Panc1 (cell line): ENCODE data around the gene ZDHHC14. TPM values are rescaled to one million over a fixed set of nuclear protein-coding genes. Genes with fewer than 3 reads are reported as not detected.

Source experiments
- ATAC-seq: fragments of 200-7000 bp; cut with Tn5 transposase; 2 replicates; pipeline ENCODE4 v1.9.1; 2020; ENCODE audit warnings: mild to moderate bottlenecking, moderate library complexity
- BruUV-seq: library from RNA; stranded (reverse); fragments of 400-500 nt; replicated peaks from 2 replicates; lab custom pipeline; 2021; lab: Mats Ljungman, UMichigan
- CTCF ChIA-PET: fragments of 300-600 bp; sonication (Branson Sonifier 250); formaldehyde crosslinking; loops from one replicate; lab custom pipeline; 2022; ENCODE audit warnings: antibody characterized with exemption; lab: Charles Lee
- POLR2A ChIA-PET: fragments of 300-600 bp; sonication (Branson Sonifier 250); formaldehyde crosslinking; loops from one replicate; lab custom pipeline; 2022; ENCODE audit warnings: antibody characterized with exemption; lab: Charles Lee
- DNase-seq: peaks from one replicate; pipeline ENCODE4 v3.0.0-alpha.2; 2010; ENCODE audit warnings: low read depth, low spot score
- H3K27ac ChIP-seq: 2 replicates; pipeline ENCODE4 v1.5.1; 2011; ENCODE audit warnings: mild to moderate bottlenecking, low read length, inconsistent platforms
- H3K27me3 ChIP-seq: fragments of 200-500 bp; sonication (Bioruptor generic); 2 replicates; pipeline ENCODE4 v1.6.0; 2014; ENCODE audit warnings: low read length, inconsistent platforms; ENCODE audit not compliant: control insufficient read depth, insufficient read depth
- H3K36me3 ChIP-seq: fragments of 200-500 bp; sonication (Bioruptor generic); 2 replicates; pipeline ENCODE4 v1.5.1; 2014; ENCODE audit warnings: inconsistent platforms, mild to moderate bottlenecking, low read length, moderate library complexity; ENCODE audit not compliant: control insufficient read depth, insufficient read depth
- H3K4me1 ChIP-seq: 2 replicates; pipeline ENCODE4 v1.5.1; 2011; ENCODE audit warnings: inconsistent platforms, mild to moderate bottlenecking, low read length, moderate library complexity; ENCODE audit not compliant: control insufficient read depth, insufficient read depth
- H3K4me3 ChIP-seq, 2 experiments: 2 replicates each; pipeline ENCODE4 v1.5.1; 2011 to 2012; ENCODE audit warnings: low read depth in 2 of 2, low read length in 2 of 2, mild to moderate bottlenecking in 2 of 2, inconsistent platforms in 1 of 2, moderate library complexity in 1 of 2
- H3K9me3 ChIP-seq: fragments of 200-500 bp; sonication (Bioruptor generic); 2 replicates; pipeline ENCODE4 v1.5.1; 2014; ENCODE audit warnings: low read depth, mild to moderate bottlenecking, inconsistent platforms, low read length, moderate library complexity; ENCODE audit not compliant: control insufficient read depth, insufficient read depth
- POLR2AphosphoS5 ChIP-seq: IDR thresholded peaks from 2 replicates; pipeline ENCODE4 v1.6.1; 2012; ENCODE audit warnings: mild to moderate bottlenecking, low read depth, low read length, moderate library complexity
- SIN3A ChIP-seq: IDR thresholded peaks from 2 replicates; pipeline ENCODE4 v1.6.1; 2012; ENCODE audit warnings: low read depth, mild to moderate bottlenecking, low read length, moderate library complexity, borderline replicate concordance; ENCODE audit not compliant: insufficient read depth
- TCF7L2 ChIP-seq: IDR thresholded peaks from 2 replicates; pipeline ENCODE4 v1.6.1; 2011; ENCODE audit warnings: mild to moderate bottlenecking, low read depth, low read length, inconsistent platforms
- in situ Hi-C: cut with HindIII; loops from 2 replicates; pipeline ENCODE4 v1.10.0; 2016; ENCODE audit warnings: low sequenced_read_pairs, low pct_unique_long_range_greater_than_20kb
- intact Hi-C: fragments of 100-400 bp; cut with micrococcal nuclease; formaldehyde crosslinking; loops from one replicate; pipeline ENCODE4 v1.10.0; 2022; ENCODE audit not compliant: unreplicated experiment
- total RNA-seq: library from RNA; stranded (reverse); gene quantifications from one replicate; pipeline ENCODE4 v1.2.1, GENCODE V29; 2021; ENCODE audit not compliant: unreplicated experiment
- TF ChIP-seq, protein P1 (sequence below), 2 experiments: IDR thresholded peaks; 2 replicates each; pipeline ENCODE4 v1.6.1; 2011 to 2012; ENCODE audit warnings: low read depth in 2 of 2, control low read depth in 1 of 2, low read length in 1 of 2, mild to moderate bottlenecking in 1 of 2, moderate library complexity in 1 of 2; ENCODE audit not compliant: insufficient read depth in 1 of 2
- TF ChIP-seq, protein P2 (sequence below): fragments of 450-650 bp; IDR thresholded peaks from 2 replicates; pipeline ENCODE4 v1.5.1; 2017; ENCODE audit warnings: mild to moderate bottlenecking

ZDHHC14 gene
- total RNA-seq, 1 experiment from 2014 or later, result 19.9 TPM

DNA sequence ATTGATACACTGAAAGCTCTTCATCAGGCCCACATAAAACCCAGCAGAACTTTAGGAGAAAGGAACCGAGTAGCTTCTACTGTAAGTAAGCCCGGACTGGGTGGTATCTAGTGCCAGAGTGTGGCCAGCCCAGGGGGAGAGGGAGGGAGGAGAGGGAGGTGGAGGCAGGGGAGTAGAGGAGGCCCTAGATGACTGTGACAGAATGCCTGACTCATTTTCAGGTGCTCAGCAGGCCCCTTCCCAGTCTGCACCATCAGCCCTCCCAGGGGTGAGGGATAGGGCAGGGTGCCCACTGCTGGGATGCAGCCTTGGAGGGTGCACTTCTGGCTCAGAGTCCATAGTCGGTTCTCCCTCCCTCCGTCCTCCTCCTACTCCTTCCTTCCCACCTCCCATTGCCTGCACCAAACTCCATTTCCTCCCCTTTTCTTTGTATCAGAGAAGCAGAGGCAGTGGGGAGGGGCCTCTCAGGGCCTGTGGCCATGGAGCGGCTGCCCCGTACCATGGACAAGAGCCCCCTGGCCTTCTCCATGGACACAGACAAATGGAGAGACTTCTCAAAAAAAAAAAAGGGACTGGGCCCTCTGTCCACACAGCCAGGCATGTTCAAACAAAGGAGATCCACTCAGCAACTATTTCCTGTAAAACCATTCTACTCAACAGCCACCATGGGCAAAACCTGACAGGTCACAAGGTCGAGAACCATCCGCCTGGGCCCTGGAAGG lies 257.1 kb downstream of the ZDHHC14 start:
- TF ChIP-seq POLR2AphosphoS5 (no peak), TCF7L2 (no peak), SIN3A (no peak)
- TF ChIP-seq, protein P1, sequence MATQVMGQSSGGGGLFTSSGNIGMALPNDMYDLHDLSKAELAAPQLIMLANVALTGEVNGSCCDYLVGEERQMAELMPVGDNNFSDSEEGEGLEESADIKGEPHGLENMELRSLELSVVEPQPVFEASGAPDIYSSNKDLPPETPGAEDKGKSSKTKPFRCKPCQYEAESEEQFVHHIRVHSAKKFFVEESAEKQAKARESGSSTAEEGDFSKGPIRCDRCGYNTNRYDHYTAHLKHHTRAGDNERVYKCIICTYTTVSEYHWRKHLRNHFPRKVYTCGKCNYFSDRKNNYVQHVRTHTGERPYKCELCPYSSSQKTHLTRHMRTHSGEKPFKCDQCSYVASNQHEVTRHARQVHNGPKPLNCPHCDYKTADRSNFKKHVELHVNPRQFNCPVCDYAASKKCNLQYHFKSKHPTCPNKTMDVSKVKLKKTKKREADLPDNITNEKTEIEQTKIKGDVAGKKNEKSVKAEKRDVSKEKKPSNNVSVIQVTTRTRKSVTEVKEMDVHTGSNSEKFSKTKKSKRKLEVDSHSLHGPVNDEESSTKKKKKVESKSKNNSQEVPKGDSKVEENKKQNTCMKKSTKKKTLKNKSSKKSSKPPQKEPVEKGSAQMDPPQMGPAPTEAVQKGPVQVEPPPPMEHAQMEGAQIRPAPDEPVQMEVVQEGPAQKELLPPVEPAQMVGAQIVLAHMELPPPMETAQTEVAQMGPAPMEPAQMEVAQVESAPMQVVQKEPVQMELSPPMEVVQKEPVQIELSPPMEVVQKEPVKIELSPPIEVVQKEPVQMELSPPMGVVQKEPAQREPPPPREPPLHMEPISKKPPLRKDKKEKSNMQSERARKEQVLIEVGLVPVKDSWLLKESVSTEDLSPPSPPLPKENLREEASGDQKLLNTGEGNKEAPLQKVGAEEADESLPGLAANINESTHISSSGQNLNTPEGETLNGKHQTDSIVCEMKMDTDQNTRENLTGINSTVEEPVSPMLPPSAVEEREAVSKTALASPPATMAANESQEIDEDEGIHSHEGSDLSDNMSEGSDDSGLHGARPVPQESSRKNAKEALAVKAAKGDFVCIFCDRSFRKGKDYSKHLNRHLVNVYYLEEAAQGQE (IDR thresholded peaks at IDR 0.05; ENCODE audit: insufficient read depth in 1 of 2, low read depth in 2 of 2, low read length in 1 of 2), result no peak
- TF ChIP-seq, protein P2, sequence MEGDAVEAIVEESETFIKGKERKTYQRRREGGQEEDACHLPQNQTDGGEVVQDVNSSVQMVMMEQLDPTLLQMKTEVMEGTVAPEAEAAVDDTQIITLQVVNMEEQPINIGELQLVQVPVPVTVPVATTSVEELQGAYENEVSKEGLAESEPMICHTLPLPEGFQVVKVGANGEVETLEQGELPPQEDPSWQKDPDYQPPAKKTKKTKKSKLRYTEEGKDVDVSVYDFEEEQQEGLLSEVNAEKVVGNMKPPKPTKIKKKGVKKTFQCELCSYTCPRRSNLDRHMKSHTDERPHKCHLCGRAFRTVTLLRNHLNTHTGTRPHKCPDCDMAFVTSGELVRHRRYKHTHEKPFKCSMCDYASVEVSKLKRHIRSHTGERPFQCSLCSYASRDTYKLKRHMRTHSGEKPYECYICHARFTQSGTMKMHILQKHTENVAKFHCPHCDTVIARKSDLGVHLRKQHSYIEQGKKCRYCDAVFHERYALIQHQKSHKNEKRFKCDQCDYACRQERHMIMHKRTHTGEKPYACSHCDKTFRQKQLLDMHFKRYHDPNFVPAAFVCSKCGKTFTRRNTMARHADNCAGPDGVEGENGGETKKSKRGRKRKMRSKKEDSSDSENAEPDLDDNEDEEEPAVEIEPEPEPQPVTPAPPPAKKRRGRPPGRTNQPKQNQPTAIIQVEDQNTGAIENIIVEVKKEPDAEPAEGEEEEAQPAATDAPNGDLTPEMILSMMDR, result no peak
- Histone ChIP-seq H3K4me3 (no peak overlapping the region), H3K4me1 (no peaks in the 10 kb centered on the region), H3K9me3 (no peaks in the 10 kb centered on the region), H3K36me3 (no peaks in the 10 kb centered on the region), H3K27ac (no peak overlapping the region), H3K27me3 (no peaks in the 10 kb centered on the region)
- no TSS peak for BruUV-seq
- ChIA-PET POLR2A (no interaction called here), CTCF (no interaction called here)
- no peak for DNase-seq
- intact Hi-C loops (no loop called here), in situ Hi-C loops (no loop called here)
- ATAC-seq, result no peak

DNA sequence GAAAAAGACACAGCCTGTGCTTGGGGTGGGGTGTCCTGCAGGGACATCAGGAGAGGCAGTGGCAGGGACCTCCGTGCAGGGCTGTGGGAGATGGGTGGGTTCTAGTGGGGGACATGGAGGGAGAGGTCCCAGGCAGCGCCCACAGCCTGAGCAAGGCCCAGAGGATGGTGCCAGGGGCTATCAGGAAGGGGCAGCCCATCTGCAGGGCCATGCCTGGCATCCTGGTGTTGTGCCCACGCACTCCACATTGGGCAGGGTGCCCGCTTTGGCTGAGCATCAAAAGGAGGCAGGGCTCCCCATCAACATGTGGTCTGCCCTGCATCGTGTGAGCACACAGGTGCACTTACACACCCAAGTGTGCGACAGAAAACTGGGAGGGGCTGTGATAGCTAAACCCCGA lies 257.8 kb downstream of the ZDHHC14 start:
- intact Hi-C loops, result no loop called here
- no peak overlapping the region for H3K4me3 ChIP-seq
- TF ChIP-seq, protein P1 (IDR thresholded peaks at IDR 0.05; ENCODE audit: insufficient read depth in 1 of 2, low read depth in 2 of 2, low read length in 1 of 2), result no peak
- TF ChIP-seq SIN3A, result no peak
- H3K36me3 ChIP-seq, result no peaks in the 10 kb centered on the region
- no peaks in the 10 kb centered on the region for H3K27me3 ChIP-seq
- H3K27ac ChIP-seq, result no peak overlapping the region
- H3K9me3 ChIP-seq, result no peaks in the 10 kb centered on the region
- ChIA-PET POLR2A (no interaction called here), CTCF (no interaction called here)
- ATAC-seq (no peak), DNase-seq (no peak)
- no TSS peak for BruUV-seq
- in situ Hi-C loops, result no loop called here
- H3K4me1 ChIP-seq, result no peaks in the 10 kb centered on the region
